Skeletal muscle cell (primary cell): ENCODE results near the gene CSDE1.
"Not testable (repeated sequence)": the region's sequence is repeated elsewhere in the genome, so short reads cannot be mapped to it uniquely, and the experiment has no call there.

Experiments used
- DNase-seq: peaks from one replicate; pipeline ENCODE4 v3.0.0-alpha.2; 2010; ENCODE audit warnings: low read depth
- H3K4me3 ChIP-seq: 2 replicates; pipeline ENCODE4 v1.5.1; 2011; ENCODE audit warnings: low read depth, mild to moderate bottlenecking, control low read depth, low read length, moderate library complexity

The CSDE1 gene

DNA sequence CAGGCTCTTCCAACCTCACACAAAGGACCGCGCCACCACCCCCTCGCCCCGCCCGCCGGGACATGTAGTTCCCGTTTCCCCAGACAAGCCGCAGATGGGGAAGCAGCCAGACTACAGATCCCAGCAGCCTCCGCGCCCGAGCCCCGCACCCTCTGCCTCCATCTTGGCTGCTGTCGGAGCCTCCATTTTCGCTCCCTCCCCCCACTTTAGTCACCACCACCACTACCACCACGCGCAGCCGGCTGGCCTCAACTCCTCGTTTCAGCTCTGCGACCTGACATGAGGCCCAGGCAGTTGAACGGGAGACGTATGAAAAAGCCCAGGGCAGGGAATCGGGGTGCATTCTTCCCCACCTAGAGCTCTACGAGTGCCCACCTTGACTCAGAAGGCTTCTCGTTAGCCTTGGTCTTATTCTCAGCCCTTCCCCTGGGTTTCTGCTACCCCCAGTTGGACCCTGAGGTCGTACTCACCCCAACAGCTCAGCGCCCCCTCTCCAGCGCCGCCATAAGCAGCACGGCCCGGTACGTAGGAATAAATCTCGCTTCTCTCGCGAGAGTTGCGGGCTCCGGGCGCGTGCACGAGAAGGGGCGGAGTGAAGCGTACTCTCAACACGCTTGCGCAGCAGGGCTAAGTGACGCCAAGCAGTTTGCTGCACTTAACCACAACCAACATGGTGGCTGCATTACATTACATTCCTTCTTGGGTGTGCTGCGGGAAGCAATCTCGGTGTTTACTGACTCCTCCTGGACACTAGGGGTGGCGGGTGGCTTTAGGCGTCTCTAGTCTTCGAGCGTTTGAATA, at the start of gene CSDE1:
TSS of gene CSDE1 (minus strand) at position 530 of the 801 bp plus-strand sequence. CDS start 18,094 bp downstream, outside the sequence.
- H3K4me3 ChIP-seq: peak within 1 kb of the TSS; percentile 93
- DNase-seq: peak; percentile 95

DNA sequence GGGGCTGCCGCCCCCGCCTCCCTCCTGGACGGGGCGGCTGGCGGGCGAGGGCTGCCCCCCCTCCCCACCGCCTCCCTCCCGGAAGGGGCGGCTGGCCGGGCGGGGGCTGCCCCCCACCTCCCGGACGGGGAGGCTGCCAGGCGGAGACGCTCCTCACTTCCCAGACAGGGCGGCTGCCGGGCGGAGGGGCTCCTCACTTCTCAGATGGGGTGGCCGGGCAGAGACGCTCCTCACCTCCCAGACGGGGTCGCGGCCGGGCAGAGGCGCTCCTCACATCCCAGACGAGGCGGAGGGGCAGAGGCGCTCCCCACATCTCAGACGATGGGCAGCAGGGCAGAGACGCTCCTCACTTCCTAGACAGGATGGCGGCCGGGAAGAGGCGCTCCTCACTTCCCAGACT, 46.7 kb upstream of the CSDE1 start:
- not testable (repeated sequence) for DNase-seq

DNA sequence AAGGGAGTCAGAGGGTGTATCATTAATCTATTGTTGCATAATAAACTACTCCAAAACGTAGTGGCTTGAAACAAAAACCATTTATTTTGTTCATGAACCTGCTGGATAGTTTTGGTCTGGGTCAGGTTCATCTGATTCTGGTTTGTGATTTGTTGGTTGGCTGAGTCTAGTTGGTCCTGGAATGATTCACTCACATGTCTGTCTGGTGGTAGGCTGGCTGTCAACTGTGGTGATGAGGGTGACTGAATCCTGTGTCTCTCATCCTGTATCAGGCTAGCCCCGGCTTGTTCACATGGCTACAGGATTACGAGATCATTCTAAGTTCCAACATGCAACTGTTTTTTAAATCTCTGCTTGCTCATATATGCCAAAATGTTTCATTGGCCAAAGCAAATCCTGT, 45.2 kb upstream of the CSDE1 start:
- H3K4me3 ChIP-seq: no peak overlapping the region
- DNase-seq: no peak

More for the DNA sequence above, 46.7 kb upstream of the CSDE1 start:
- H3K4me3 ChIP-seq: not testable (repeated sequence)

DNA sequence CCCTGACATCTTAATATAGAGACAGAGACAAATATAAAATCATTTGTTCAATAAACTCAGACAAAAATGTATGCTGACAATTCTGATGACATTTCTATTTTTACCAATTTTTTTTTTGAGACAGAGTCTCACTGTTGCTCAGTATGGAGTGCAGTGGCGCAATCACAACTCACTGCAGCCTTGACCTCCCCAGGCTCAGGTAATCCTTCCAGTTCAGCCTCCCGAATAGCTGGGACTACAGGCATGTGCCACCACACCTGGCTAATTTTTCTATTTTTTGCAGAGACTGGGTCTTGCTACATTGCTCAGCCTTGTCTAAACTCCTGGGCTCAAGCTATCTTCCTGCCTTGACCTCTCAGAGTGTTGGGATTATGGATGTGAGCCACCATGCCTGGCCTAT, 36.3 kb upstream of the CSDE1 start:
- H3K4me3 ChIP-seq: no peak overlapping the region
- DNase-seq: no peak

DNA sequence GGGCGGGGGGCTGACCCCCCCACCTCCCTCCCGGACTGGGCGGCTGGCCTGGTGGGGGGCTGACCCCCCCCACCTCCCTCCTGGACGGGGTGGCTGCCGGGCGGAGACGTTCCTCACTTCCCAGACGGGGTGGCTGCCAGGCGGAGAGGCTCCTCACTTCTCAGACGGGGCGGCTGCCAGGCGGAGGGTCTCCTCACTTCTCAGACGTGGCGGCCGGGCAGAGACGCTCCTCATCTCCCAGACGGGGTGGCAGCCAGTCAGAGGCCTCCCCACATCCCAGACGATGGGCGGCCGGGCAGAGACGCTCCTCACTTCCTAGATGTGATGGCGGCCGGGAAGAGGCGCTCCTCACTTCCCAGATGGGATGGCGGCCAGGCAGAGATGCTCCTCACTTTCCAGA, 32.8 kb upstream of the CSDE1 start:
- DNase-seq, H3K4me3 ChIP-seq: not testable (repeated sequence)

DNA sequence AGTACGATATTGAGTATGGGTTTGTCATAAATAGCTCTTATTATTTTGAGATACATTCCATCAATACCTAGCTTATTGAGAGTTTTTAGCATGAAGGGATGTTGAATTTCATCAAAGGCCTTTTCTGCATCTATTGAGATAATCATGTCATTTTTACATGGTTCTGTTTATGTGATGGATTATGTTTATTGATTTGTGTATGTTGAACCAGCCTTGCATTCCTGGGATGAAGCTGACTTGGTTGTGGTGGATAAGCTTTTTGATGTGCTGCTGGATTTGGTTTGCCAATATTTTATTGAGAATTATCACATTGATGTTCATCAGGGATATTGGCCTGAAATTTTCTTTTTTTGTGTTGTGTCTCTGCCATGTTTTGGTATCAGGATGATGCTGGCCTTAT, 28.7 kb upstream of the CSDE1 start:
- DNase-seq, H3K4me3 ChIP-seq: not testable (repeated sequence)

DNA sequence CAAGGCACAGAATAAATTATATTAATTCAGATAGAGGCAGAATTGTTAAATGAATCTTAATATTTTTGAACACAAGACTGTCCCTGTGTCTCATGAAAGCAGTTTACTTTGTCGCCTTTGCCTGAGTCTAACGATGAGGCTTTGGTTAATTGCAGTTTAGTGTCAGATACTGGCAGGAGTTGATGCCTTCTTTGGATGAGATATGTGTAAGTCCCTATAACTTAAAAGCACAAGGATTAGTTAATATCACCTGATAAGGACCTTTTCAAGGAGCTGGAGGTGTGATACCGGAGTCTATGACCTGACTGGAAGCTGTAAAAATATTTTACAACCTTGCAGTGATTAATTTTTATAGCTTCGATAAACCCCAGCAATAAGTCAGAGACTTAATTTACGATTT, 24.7 kb upstream of the CSDE1 start:
- no peak overlapping the region for H3K4me3 ChIP-seq
- DNase-seq: no peak

DNA sequence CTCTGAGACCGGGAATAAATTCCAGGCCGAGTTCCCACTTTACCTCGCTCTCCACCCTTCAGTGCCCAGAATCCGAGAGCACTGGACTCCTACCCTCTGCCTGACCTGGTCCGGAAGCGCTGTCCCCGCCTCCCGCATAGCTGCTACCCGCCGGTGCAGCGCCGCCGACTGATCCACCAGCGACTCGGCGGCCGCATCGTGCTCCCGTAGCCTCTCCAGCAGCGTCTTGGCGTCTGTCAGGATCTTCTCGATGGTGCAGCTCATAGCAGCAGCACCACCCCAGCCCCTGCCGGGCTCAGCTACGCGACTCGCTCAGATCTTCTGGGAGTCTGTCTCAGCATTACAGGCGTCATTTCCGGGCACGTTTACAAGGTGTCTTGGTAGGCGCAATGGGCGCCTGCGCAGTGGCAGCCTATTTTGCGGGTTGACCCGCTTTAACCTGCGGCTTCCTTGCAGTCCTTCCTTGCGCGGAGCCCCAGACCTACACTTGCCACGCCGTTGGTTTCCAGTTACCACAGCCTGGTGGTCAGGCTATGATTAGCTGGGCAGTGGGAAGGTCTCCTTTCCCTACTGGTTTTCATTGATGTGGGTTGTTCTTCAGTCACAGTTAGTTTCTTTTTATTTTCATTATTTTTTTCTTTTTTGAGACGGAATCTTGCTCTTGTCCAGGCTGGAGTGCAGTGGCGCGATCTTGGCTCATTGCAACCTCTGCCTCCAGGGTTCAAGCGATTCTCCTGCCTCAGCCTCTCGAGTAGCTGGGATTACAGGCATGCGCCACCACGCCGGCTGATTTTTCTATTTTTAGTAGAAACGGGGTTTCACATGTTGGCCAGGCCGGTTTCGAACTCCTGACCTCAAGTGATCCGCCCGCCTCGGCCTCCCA, 22.8 kb upstream of the CSDE1 start, which contains the start of gene SIKE1:
TSS of gene SIKE1 (minus strand) at position 342 of the 883 bp plus-strand sequence. CDS start at position 264, 78 bp downstream.
- peak within 1 kb of the TSS; percentile 85 for H3K4me3 ChIP-seq

DNA sequence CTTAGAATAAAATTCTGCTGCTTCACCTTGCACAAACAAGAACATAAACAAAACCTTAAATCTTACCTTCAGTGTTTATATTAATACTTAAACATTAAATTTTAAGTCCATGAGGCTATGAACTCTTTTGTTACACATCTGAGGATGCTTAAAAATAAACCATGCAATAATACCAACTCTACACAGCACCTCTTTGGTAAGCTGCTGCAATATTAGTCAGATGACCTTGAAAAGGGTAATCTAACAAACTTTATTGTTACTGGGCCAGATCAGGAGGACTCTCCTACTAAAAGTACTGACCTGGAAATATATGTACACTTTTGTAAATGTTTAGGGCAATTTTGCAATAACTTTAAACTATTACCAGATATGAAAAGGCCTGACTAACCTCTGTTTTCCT, 21.9 kb upstream of the CSDE1 start:
- peak overlapping the region; percentile 85 for H3K4me3 ChIP-seq
- DNase-seq: no peak

More for the DNA sequence above, 22.8 kb upstream of the CSDE1 start, which contains the start of gene SIKE1:
- peak; percentile 79 for DNase-seq

DNA sequence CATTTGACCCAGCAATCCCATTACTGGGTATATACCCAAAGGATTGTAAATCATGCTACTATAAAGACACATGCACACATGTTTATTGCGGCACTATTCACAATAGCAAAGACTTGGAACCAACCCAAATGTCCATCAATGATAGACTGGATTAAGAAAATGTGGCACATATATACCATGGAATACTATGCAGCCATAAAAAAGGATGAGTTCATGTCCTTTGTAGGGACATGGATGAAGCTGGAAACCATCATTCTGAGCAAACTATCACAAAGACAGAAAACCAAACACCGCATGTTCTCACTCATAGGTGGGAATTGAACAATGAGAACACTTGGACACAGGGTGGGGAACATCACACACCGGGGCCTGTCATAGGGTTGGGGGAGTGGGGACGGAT, 18.9 kb upstream of the CSDE1 start:
- DNase-seq, H3K4me3 ChIP-seq: not testable (repeated sequence)

DNA sequence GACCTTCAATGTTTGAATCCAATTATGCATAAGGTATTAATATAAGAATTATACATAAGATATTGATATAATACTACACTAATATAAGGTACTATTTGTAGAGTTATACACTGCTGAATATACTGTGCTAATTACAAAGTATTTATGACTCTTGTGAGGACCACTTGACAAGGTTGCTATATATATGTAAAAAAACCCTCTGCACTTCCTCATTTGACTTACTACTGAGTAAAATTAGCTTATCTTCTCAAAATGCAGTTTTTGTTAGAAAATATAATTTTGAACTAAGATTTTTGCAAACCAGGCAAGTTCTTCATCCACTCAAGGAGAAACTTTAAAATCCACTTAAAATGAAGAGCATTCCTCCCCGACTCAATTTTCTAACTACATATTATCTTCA, 14.2 kb upstream of the CSDE1 start:
- no peak overlapping the region for H3K4me3 ChIP-seq
- no peak for DNase-seq

DNA sequence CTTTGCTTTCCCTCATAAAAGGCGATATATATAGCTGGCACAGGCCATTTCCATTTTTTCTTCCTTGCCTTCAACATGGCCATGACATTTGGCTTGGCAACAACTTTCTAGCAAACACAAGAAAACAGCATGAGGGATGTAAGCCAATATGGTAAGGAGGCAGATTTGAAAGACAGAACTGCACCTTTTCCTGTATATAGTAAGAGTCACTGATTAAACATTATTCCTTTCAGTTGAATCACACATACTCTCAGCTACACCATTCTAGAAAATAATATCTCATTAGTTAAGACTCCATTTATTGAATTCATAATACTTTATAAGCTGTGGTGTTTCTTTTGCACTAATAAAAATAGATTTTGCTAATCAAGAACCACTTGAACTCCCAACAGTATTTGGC, 13.2 kb upstream of the CSDE1 start:
- DNase-seq: no peak
- H3K4me3 ChIP-seq: no peak overlapping the region

DNA sequence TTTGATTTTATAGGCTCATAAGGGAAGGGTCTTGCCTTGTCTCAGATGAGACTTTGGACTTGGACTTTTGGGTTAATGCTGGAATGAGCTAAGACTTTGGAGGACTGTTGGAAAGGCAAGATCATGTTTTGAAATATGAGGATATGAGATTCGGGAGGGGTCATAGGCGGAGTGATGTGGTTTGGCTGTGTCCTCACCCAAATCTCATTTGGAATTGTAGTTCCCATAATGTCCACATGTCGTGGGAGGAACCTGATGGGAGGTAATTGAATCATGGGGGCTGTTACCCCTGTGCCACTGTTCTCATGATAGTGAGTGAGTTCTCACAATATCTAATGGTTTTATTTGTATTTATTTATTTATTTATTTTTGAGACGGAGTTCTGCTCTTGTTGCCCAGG, 6.9 kb upstream of the CSDE1 start:
- H3K4me3 ChIP-seq: no peak overlapping the region
- no peak for DNase-seq

DNA sequence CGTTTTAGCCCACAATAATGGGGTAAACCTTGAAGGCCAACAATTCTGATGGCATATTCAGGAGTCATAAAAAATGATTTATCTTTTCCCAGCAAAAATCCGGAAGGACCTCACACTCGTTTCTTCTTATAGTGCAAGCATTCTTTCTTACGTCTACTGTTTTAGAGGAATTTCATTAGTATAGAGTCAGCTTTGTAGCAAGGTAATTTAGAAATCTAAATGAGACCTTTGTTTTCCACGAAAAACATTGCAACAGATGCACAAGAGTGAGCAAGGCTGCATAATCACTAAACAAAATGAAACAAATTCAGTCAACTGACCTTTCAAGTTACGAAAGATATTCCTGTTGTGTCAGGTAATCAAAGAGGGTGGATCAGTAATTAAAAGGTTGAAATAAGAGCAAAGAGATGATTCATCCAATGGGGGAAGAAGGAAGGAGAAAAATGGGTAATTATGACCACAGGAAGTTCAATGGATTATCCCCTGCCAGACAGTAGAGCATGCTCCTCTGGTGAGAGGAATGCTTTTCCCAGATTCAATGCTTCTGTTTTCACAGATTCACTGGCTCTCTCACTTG, 560 bp upstream of the CSDE1 start:
- no peak for DNase-seq
- H3K4me3 ChIP-seq: peak overlapping the region; percentile 93

DNA sequence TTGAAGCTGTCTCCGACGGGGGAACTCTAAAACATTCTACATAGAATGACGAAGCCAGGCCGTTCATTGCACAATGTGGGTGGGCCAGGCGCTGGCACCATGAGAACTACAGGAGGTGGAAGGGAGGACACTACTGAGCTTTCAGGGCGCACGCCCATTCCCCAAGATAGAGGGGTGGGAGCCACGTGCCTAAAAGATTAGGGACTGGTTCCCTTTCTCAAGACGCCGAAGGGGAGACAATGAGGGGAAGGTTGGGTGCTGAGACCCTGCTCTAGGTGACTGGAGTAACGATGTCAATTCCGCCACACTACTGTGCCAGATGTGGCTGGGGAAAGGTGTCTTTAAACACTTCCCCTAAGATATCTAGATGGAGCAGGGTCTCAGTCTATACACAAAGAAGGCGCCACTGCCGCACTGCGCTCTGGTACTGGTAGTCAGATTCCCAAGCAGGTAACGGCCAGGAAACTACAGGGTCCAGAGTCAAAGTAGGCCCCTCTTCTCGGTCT, 782 bp downstream of the CSDE1 start:
- H3K4me3 ChIP-seq: peak overlapping the region; percentile 93
- DNase-seq: peak; percentile 31

DNA sequence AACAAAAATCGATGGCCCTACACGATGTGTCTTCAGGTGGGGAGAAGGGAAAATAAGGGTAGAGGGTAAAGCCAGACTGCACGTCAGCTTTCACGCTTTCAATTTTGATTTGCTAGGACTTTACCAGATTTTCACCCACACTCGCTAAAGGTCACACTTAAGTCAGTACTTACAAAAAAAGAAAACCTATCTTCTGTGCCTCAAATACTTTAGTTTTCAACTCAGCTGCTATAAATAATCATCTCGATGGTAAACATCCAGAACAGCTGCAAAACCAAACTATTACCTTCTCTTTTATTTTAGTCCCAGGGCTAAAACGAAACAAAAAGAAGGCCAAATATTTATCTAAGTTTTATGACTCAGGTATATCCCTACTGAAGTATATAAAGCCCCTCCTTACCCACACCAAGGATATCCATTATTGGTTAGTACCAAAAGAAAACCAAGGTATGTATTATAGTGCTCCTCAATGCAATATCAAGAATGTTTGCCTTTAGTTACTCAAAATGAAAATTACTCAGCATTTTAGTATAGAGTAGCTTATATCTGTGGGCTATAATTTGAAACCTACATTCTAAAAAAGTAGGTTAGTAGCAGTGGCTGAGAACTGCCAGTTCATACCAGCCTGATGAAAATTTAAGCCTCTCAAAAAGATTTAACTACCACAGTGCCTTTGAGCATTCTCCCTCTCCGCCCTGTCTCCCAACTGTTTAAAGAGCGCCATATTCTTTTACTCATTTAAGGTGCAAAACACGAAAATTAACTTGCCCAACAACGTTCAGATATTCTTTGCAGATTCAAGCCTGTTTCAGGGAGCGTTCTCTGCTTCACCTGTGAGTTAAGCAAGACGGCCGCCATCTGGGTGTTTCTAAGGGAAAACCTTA, 1.5 kb downstream of the CSDE1 start:
- DNase-seq: no peak
- H3K4me3 ChIP-seq: peak overlapping the region; percentile 93

DNA sequence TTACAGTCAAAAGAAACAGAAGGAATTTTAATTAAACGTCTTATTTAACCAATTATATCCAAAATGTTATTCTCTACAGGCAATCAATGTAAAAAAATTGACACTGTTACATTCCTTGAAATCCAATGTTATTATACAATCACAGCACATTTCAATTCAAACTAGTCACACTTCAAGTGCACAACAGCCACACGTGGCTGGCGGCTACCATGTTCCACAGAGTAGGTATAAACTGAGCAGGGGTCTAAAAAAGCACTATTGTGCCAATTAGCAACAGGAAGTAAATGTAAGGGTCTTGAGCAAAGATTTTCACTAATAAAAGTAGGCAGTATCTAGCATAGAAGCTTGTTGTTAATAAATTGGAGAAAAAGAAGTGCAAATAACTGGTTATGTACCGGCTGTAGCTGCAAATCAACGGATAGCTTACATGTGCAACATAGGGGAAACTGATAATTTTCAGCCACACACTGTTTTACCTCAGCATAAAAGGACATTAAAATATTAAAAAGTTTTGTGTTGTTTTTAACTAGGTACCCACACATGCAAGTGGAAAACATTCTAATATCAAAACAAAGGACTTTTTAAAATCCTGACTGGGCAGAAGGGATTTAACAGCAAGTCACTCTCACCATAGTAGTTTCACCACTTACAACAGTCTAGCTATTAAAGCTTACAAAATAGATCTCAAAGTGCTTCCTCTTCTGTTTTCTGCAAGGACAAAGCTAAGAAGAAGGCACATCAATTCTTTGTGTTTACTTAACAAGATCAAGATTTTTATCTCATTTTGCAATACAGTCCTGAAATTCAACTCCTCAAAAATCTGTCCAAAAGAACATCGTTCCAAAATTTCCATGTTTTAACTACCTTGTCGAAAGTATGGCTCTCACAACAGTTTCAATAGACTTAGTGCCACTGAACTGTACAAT, 2.5 kb downstream of the CSDE1 start:
- peak overlapping the region; percentile 93 for H3K4me3 ChIP-seq
- no peak for DNase-seq

DNA sequence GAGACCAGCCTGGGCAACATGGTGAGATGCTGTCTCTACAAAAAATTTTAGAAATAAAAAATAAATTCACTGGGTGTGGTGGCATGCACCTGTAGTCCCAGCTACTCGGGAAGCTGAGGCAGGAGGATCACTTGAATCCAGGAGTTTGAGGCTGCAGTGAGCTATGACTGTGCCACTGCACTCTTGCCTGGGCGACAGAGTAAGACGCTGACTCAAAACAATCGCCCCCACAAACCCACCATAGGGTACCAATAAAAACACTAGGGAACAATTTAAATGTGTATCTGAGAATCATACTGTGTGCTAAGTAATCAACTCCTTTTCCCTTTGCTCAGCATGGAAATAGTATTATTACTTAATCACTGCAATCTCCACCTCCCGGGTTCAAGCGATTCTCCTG, 4.1 kb downstream of the CSDE1 start:
- not testable (repeated sequence) for H3K4me3 ChIP-seq, DNase-seq
